NB4 (cell line): Measurements from ENCODE around the gene PLEKHA8.

Experiments used
- CTCF ChIP-seq: IDR thresholded peaks from one replicate; pipeline ENCODE4 v1.5.1; 2012; ENCODE audit warnings: low read depth, low read length
- MYC ChIP-seq: IDR thresholded peaks from 2 replicates; pipeline ENCODE4 v1.6.1; 2011; ENCODE audit warnings: low read depth, low read length
- POLR2A ChIP-seq: IDR thresholded peaks from 2 replicates; pipeline ENCODE4 v1.6.1; 2011; ENCODE audit warnings: mild to moderate bottlenecking; ENCODE audit not compliant: insufficient read length; ENCODE audit errors: extremely low read depth

- no peak for TF ChIP-seq POLR2A
- no peak for TF ChIP-seq CTCF
- TF ChIP-seq MYC, result no peak
These were observed 24.9 kb downstream of the PLEKHA8 start for GRCh38 chr7:30053068-30053467.
